HG02763 (cell line): ENCODE measurements around the gene HIPK2.

Experiments used
- ATAC-seq: cut with Tn5 transposase; IDR thresholded peaks from one replicate; pipeline ENCODE4 v1.9.1; 2021; ENCODE audit warnings: mild to moderate bottlenecking, moderate library complexity; ENCODE audit not compliant: unreplicated experiment

Gene HIPK2

GRCh38 chr7:139753081-139753692 lies 24.6 kb downstream of the HIPK2 start:
- no peak for ATAC-seq

- no peak for ATAC-seq
These were observed 25.2 kb downstream of the HIPK2 start for GRCh38 chr7:139752604-139753003.

DNA sequence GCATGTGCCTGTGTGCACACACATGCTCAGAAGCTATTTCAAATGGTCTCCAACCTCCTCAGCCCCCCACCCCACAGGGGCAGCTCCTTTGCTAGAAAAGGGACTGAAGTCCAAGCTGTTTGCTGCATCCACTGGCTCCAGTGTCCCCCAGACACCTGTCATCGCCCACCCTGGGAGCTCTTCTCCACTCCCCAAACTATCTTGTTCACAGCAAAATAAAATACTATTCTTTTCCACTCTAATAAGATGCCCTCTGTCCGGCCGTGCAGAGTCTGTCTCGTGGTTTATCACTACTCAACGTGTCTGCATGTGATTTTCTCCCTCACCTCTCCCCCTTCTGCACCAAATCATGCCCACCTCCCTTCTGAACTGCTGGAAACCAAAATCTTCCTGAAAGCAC lies 25.6 kb downstream of the HIPK2 start:
- ATAC-seq: no peak

GRCh38 chr7:139750459-139751095 lies 27.2 kb downstream of the HIPK2 start:
- ATAC-seq: no peak

DNA sequence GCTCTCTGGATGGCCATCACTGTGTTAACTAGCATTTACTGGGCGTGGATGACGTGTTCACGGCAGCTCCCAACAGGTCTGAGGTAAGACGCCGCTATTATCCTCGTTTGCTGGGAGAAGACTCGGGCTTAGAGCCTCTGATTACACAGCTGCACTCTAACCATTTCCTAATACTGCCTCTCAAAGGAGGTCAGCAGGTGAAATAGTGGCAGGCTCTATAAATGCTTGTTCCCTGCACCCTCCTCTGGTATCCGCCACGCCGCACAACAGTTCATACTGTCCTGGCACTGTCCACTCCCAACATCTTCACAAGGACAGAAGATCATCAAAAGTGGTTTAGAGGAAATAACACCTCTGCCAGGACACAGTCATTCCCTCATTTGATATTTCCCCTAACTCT lies 28.3 kb downstream of the HIPK2 start:
- no peak for ATAC-seq

- ATAC-seq: no peak
These were observed 28.9 kb downstream of the HIPK2 start for GRCh38 chr7:139748941-139749340.

DNA sequence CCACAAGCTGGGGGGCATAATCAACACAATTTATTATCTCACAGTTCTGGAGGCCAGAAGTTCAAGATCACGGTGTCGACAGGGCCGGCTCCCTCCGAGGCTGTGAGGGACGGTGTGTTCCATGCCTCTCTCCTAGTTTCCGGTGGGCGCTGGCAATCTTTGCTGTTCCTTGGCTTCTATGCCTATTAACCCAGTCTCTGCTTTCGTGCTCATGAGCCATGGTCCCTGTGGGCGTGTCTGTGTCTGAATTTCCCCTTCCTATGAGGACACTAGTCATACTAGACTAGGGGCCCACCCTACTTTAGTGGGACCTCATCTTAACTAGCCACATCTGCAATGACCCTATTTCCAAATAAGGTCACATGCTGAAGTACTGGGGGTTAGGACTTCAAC lies 29.4 kb downstream of the HIPK2 start:
- ATAC-seq: no peak

DNA sequence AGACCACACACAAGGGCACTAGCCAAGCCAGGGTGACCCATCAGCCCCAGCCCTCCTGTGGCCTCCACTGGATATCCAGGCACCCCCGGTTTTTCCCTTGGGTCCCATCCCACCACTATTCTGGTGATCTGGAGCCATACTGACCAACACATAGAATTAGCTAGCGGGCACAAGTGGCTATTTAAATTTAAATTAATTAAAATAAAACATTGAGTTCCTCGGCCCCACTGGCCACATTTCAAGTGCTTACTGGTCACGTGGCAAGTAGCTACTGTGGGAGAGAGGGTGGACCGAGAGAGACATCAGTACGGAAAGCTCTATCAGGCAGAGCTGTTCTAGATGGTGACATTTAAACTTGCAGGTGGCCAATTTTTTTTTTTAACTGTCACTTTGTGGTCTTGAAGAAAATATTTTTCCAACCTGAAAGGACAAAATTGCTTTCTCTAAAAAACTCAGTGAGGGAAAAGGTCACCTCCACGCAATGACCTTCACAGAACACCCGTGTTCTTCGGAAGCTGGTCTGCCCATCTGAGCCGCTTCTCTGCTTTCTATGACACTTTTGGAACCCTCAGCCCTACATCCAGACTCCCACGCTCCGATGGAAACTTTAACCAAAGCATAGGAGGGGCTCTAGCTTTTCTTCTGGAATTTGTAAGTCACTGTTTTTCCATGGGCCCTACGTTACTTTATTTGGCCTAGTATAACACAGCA lies 30.0 kb downstream of the HIPK2 start:
- no peak for ATAC-seq

DNA sequence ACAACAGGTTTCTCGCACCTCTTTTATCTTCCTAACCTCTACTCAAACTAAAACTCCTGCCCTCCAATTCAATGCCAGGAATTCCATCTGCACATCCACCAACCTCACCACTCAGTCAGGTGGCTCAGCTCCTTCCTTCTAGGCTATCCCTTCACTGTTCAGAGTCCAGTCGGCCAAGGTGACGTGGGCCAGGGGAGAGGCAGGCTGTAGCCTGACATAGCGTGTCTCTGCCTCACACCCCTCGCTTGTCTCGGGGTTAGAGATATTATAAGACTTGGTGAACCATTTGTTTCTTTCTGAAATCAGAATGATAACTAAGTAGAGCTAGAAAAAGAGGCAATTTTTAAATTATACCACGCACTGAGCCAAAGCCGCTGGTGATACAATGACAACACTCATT lies 31.1 kb downstream of the HIPK2 start:
- no peak for ATAC-seq

GRCh38 chr7:139745678-139746143 lies 32.1 kb downstream of the HIPK2 start:
- no peak for ATAC-seq

DNA sequence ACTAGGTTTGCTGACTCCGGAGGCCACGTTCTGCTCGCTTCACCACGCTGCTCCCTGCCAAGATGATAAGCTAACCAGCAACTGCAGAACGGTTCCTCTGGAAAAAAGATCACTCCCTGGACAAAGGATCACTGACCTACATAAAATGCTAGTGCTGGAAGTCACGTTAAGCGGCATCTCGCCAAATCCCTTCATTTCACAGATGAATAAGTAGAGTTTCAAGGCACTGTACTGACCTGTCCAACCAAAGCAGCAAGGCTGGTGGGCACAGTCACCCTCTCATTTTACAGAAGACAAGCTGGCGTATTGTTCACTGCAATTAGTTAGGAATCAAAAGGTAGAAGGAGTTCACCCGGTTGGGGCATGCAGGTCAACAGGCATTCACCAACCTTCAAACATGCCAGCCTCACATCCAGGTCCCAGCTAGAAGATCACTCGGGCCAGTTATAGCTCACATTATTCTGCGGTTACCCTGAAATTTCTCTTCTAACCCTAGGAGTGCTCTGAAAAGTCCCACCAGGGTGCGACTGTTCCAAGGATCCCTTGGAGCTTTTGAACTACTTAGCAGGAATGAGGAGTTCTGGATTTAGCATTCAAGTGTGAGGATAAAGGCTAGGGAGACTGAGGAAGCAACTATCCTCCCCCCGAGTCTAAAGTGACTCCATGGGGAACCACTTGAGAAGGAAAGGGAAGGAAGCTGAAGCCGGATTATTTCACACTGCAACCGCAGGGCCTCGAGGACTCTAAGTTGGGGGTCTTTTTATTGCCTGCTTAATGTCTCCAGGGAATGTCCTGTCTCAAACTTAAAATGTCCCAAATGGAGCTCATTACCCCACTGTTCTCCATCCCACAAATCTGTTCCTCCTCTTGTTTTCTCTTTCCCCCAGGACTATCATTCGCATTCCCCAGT lies 32.8 kb downstream of the HIPK2 start:
- ATAC-seq: no peak

DNA sequence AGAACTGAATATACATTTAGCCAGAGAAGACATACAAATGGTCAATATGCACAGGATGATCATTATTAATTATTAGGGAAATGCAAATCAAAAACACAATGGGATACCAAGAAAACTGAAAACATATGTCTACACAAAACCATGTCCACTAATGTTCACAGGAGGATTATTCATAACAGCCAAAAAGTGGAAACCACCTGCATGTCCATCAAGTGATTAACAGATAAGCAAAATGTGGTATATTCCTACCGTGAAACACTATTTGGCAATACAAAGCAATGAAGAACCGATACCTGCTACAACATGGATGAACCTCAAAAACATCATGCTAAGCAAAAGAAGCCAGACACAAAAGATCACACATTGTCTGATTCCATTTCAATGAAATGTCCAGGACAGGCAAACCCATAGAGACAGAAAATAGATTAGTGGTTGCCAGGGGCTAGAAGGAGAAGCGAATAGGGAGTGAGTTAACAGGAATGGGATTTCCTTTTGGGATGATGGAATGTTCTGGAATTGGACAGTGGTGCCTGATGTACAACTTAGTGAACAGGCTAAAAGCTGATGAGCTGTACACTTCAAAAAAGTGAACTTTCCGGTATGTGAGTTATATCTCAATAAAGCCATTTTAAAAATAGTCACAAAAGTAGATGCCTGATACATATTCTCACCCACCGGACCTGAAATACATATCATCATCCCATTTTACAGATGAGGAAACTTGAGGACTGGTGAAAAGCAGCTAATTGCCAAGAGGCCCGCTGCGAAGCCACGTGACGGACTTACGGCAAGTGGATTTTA lies 33.6 kb downstream of the HIPK2 start:
- ATAC-seq: no peak

DNA sequence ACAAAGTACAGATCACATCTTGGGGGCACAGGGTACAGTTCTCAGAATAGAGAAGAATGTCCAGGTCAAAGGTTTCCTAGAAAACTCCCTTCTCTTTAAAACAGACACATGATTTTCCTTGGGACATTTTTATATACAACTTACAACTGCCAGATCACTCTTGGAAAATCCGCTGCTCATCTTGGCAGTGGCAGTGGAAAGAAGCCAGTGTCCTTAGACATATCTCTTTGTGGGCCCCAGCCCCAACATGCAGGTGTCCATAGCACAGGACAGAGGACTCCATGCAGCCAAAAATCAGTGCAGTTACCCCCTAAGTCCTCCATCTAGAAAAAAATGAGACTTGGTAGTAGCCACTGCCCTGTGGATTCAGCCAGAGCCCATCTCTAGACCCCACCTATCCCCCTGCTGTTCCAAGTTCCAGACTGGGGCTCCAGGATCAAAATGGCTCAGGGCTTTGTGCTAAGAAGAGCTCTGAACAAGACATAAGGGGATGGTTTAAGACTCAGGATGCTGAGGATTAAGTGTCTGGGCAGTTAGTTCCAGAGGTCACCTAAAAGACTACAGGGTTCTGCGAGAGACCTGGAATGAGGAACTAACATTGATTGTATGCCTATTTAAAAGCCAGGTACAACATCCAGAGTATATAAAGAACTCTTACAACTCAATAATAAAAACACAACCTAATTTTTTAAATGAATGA lies 34.4 kb downstream of the HIPK2 start:
- ATAC-seq: no peak

- no peak for ATAC-seq
These were observed 35.9 kb downstream of the HIPK2 start for GRCh38 chr7:139741789-139742344.

DNA sequence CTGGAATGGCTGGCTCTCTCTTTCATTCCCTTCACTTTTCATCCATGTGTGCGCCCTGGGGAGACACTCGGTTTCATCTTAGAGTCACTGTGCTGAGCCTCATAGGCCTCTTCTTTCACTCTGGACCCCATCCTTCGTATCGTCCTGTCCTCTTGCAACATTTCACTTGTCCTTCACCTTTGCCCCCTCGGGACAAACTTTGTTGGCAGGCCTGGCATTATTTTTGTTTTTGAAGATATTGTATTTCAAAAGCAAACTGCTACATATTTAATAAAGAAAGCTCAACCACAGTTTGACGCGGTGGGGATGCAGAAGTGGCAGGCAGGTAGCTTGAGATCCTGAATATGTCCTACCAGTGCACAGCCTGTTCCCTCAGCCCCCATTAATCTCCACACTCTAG lies 36.6 kb downstream of the HIPK2 start:
- no peak for ATAC-seq

DNA sequence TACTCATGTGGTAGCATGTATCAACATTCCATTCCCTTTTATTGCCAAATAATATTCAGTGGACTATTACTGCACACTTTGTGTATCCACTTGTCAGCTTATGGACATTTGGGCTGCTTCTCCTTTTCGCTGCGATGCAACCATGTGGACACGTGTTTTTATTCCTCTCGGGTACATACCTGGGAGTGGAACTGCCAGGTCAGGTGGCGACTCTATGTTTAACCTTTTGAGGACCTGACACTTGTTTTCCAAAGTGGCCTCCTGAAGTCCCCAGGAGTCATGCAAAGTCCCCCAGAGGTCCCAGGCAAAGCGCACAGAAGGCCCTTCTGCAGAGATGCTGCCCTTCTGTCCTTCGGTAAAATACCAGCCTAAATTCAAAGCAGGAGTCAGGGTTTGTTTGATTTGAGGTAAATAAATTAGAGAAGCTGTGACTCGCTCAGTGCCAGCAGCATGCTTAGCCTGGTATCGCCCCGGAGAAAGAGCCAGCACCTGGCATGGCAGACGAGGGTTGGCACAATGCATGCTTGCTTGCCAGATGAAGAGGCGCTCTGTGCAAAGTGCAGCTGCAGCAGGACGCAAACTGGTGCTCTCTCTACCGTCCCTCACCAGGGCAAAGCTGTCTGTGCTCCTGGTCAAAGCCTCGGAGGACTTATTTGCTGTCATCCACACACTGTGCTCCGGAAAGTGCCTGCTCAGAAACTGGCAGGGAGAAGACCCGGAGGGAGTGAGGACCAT lies 37.8 kb downstream of the HIPK2 start:
- ATAC-seq: no peak

GRCh38 chr7:139738772-139739171 lies 39.0 kb downstream of the HIPK2 start:
- ATAC-seq: no peak

DNA sequence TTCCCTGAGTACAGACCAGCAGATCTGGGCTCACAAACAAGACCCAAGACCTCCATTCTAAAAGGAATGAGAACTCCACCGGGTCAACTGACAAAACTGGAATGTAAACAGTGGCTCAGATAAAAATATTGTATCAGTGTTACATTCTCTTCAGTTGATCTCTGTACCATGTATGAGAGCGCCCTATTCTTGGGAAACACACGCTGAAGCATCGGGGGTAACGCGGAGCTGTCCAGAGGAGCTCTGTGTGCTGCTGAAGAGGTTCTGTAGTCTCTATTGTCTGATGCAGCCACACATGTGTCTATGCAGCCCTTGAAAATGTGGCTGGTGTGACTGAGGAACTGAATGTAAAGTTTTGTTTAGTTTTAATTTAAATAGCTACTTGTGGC lies 39.7 kb downstream of the HIPK2 start:
- no peak for ATAC-seq
